ENCODE results near the gene CD320. TPM values are rescaled to one million over a fixed set of nuclear protein-coding genes. Genes with fewer than 3 reads are reported as not detected.
"Not testable (repeated sequence)": the region's sequence is repeated elsewhere in the genome, so short reads cannot be mapped to it uniquely, and the experiment has no call there.

Gene CD320
- 10 to 100 TPM; 54.2 to 65.7 (median 57.6) TPM for total RNA-seq (2021; fragmentation: NEBNext Ultra II Directional; extraction: Animal tissue kit (Norgen Biotek cat#: 25700))
- long read RNA-seq, transcript CD320-201 (5 exons, 1,250 nt) = major isoform, 109 of 127 reads
- long read RNA-seq, partial matches to known transcripts = 3 of 127 reads
- long read RNA-seq, other reads (novel, unspliced or antisense) = 12 of 127 reads

DNA sequence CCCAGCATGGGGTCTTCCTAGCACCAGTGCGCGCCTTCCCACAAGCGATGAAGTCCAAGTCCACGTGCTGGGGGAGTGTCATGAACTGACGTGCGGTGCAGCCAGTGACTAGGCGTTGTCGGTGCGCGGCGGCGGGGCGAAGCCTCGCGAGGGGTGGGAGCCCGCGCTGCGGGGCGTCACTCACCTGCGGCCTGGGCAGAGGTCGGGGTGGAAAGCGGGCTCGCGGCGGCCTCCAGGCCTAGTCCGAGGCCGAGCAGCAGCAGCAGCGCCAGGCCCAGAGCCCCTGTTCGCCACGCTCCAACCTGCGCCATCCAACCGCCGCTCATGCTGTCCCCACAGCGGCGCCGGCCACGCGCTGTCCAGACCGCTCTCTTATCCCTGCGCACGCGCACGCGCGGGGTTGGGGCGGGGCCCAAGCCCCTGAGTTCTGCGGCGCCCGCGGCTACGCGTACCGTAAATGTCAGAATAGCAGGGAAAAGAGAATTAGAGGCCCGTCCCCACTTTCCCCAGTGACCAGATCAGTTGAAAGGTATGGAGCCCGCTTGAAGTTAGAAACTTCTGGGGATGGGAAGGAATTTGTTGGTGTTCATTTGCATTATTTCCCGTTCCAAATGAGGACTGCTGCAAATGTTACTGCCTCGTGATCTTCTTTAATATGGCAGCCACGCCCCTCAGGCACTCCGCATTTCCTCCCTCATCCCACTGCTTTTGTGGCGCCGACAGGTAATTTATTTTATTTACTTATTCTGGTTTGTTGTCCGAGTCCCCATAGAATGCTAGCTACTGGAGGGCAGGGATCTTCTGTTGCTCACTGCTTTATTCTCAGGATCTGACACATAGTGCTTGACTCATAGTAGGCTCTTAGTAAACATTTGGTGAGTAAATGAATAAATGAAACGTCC, at the start of gene CD320:
Gene CD320 (minus strand): TSS at position 394 of the 902 bp plus-strand sequence. CDS start 68 bp downstream, at position 326.
- peak within 1 kb of the TSS; percentile 88 for H3K27ac Mint-ChIP-seq
- H3K4me3 Mint-ChIP-seq = peak within 1 kb of the TSS; percentile 91
- H3K27me3 Mint-ChIP-seq (ENCODE audit: insufficient read depth) = no peaks in the 10 kb centered on the region; the same call in none of the 2 replicates
- peaks cover 23% of the 10 kb centered on the region for H3K4me1 Mint-ChIP-seq (ENCODE audit: low read depth)
- no peaks in the 10 kb centered on the region for H3K9me3 Mint-ChIP-seq
- DNase-seq = peak; percentile 85
- TF ChIP-seq, protein P1, sequence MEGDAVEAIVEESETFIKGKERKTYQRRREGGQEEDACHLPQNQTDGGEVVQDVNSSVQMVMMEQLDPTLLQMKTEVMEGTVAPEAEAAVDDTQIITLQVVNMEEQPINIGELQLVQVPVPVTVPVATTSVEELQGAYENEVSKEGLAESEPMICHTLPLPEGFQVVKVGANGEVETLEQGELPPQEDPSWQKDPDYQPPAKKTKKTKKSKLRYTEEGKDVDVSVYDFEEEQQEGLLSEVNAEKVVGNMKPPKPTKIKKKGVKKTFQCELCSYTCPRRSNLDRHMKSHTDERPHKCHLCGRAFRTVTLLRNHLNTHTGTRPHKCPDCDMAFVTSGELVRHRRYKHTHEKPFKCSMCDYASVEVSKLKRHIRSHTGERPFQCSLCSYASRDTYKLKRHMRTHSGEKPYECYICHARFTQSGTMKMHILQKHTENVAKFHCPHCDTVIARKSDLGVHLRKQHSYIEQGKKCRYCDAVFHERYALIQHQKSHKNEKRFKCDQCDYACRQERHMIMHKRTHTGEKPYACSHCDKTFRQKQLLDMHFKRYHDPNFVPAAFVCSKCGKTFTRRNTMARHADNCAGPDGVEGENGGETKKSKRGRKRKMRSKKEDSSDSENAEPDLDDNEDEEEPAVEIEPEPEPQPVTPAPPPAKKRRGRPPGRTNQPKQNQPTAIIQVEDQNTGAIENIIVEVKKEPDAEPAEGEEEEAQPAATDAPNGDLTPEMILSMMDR (IDR thresholded peaks at IDR 0.05) = no peak
- H3K36me3 Mint-ChIP-seq (ENCODE audit: low read depth) = peaks cover 25% of the 10 kb centered on the region; the same call in 1 of the 2 replicates

DNA sequence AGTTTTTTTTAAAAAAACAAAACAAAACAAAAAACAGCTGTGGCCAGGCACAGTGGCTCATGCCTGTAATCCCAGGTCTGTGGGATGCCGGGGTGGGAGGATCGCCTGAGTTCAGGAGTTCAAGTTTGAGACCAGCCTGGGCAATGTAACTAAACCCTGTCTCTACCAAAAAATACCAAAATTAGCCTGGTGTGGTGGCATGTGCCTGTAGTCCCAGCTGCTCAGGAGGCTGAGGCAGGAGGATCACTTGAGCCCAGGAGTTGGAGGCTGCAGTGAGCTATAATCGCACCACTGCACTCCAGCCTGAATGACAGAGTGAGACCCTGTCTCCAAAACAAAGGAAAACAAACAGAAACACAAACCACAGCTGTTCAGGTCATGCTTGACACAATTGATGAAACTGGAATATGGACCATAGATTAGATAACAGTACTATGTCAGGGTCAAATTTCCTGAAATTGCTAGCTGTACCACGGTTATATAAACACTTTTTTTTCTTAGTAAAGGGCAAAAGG, 48.9 kb upstream of the CD320 start:
- DNase-seq = no peak
- H3K27me3 Mint-ChIP-seq (ENCODE audit: insufficient read depth) = peaks cover 2% of the 10 kb centered on the region
- H3K27ac Mint-ChIP-seq = no peak overlapping the region
- H3K9me3 Mint-ChIP-seq = peaks cover 5% of the 10 kb centered on the region
- H3K4me3 Mint-ChIP-seq = no peak overlapping the region
- peaks cover 37% of the 10 kb centered on the region for H3K4me1 Mint-ChIP-seq (ENCODE audit: low read depth)
- TF ChIP-seq, protein P1 (IDR thresholded peaks at IDR 0.05) = no peak
- peaks cover 5% of the 10 kb centered on the region for H3K36me3 Mint-ChIP-seq (ENCODE audit: low read depth)

DNA sequence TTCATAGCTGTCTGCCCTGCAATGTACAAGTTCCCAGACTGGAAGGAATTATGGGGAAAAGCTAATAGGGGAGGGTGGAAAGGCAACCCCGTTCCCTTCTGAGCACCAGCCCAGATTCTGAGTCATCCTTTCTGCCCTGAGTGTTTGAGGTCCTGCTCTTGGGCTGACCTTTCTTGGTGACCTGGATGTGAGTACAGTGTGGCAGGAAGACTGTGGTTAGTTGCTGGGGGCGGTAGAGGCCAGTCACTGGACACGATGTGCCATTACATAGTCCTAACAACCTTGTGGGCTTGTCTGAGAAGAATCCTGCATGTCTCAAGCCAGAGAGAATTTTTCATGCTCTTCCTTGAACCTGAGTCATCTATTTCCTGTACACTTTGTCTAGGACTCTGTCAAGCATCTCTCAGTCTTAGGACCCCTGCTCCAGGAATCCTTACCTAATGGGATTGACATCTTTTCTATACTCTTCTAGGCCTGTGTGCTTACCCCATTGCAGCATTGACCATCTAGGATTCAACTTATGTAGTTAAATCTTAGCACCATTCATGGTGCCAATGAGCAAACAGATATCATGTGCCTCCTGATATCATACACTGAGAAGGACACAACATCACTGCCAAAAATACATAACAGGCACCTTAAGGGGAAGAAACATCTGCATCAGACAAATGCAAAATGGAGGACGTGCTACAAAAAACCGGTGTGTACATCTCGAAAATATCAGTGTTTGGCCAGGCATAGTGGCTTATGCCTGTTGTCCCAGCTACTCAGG, 47.7 kb upstream of the CD320 start:
- H3K9me3 Mint-ChIP-seq = peaks cover 5% of the 10 kb centered on the region
- DNase-seq = peak; percentile 97
- H3K36me3 Mint-ChIP-seq (ENCODE audit: low read depth) = peaks cover 5% of the 10 kb centered on the region
- H3K4me1 Mint-ChIP-seq (ENCODE audit: low read depth) = peaks cover 33% of the 10 kb centered on the region
- H3K27ac Mint-ChIP-seq = peak overlapping the region; percentile 82
- TF ChIP-seq, protein P1 (IDR thresholded peaks at IDR 0.05) = peak; percentile 37; the same call in 1 of the 2 replicates
- peak overlapping the region; percentile 49 for H3K4me3 Mint-ChIP-seq
- H3K27me3 Mint-ChIP-seq (ENCODE audit: insufficient read depth) = peaks cover 5% of the 10 kb centered on the region

DNA sequence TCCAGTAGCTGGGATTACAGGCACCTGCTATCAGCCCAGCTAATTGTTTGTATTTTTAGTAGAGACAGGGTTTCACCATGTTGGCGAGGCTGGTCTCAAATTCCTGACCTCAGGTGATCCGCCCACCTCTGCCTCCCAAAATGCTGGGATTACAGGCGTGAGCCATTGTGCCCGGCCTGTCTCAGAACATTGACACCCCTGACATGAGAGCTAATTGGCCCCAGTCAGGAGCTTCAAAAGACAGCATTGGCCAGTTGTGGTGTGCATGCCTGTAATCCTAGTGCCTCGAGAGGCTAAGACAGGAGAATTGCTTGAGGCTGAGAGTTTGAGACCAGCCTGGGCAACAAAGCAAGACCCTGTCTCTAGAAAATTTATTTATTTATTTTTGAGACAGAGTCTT, 44.7 kb upstream of the CD320 start:
- H3K9me3 Mint-ChIP-seq = not testable (repeated sequence)

DNA sequence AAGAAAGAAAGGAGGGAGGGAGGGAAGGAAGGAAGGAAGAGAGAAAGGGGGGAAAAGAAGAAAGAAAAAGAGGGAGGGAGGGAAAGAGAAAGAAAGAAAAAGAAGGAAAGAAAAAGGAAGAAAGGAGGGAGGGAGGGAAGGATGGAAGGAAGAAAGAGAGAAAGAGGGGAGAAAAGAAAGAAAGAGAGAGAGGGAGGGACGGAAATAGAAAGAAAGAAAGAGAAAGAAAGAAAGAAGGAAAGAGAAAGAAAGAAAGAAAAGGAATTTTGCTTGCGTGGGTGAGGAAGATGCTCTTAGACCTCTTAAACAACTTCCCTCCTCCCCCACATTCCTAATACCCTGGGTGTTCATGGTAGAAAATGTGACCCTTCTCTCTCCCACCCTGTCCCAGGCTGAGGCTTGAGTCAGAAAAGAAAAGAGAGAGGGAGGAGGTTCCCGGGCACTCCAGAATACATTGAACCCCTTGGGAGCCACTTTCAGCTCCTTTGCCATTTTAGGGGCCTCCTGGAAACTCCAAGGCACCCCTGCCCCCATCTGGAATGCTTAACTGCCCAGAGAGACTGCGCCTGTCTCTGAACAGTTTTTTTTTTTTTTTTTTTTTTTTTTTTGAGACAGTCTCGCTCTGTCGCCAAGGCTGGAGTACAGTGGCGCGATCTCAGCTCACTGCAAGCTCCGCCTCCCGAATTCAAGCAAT, 44.1 kb upstream of the CD320 start:
- TF ChIP-seq, protein P1 (IDR thresholded peaks at IDR 0.05) = no peak
- no peak for DNase-seq
- peaks cover 5% of the 10 kb centered on the region for H3K36me3 Mint-ChIP-seq (ENCODE audit: low read depth)
- peaks cover 41% of the 10 kb centered on the region for H3K4me1 Mint-ChIP-seq (ENCODE audit: low read depth)
- peak overlapping the region; percentile 54 for H3K4me3 Mint-ChIP-seq
- H3K9me3 Mint-ChIP-seq = peaks cover 5% of the 10 kb centered on the region
- H3K27ac Mint-ChIP-seq = no peak overlapping the region
- peaks cover 5% of the 10 kb centered on the region for H3K27me3 Mint-ChIP-seq (ENCODE audit: insufficient read depth)

More for the DNA sequence above, 44.7 kb upstream of the CD320 start:
- H3K4me1 Mint-ChIP-seq (ENCODE audit: low read depth) = peaks cover 37% of the 10 kb centered on the region
- H3K27ac Mint-ChIP-seq; H3K4me3 Mint-ChIP-seq; DNase-seq; H3K36me3 Mint-ChIP-seq (ENCODE audit: low read depth); H3K27me3 Mint-ChIP-seq (ENCODE audit: insufficient read depth): not testable (repeated sequence)

DNA sequence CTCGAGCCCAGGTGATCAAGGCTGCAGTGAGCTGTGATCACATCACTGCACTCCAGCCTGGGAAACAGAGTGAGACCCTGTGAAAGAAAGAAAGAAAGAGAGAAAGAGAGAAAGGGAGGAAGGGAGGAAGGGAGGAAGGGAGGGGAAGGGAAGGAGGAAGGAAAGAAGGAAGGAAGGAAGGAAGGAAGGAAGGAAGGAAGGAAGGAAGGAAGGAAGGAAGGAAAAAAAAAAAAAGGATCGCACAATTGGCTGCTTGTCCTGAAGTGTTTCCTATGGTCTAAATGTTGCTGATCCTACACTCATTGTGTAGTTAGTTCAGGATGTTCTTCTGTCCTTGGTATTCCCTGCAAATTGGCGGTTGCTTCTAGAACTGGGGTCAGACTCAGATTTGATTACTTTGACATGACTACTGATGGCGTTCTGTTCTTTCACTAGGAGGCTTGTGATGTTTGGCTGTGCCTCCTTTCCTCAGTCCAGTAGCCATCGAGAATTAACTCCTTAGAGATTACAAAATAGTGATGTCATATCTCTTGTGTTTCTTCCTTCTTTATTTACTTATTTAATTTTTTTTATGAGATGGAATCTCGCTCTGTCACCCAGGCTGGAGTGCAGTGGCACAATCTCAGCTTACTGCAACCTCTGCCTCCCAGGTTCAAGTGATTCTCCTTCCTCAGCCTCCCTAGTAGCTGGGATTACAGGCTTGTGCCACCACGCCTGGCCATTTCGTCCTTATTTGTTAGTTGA, 41.6 kb upstream of the CD320 start:
- H3K4me1 Mint-ChIP-seq (ENCODE audit: low read depth) = peaks cover 23% of the 10 kb centered on the region
- H3K36me3 Mint-ChIP-seq (ENCODE audit: low read depth); DNase-seq; H3K27me3 Mint-ChIP-seq (ENCODE audit: insufficient read depth); H3K4me3 Mint-ChIP-seq; H3K27ac Mint-ChIP-seq; H3K9me3 Mint-ChIP-seq: not testable (repeated sequence)
